Adrenal gland (tissue), 12 donors: ENCODE data around the gene MOV10. TPM values are rescaled to one million over a fixed set of nuclear protein-coding genes. Genes with fewer than 3 reads are reported as not detected.
A peak's percentile ranks its signal among the peaks of the same experiment; 100 is the strongest.
"Not testable (repeated sequence)": the region's sequence is repeated elsewhere in the genome, so short reads cannot be mapped to it uniquely, and the experiment has no call there.

Experiments used
- DNase-seq, 7 donors: peaks; one replicate each; pipeline ENCODE4 v3.0.0-alpha.2; 2019 to 2020
- H3K27ac ChIP-seq, 5 donors: fragments of 200-600 bp; sonication (generic) in 4 of 5; 1 replicate in 3 of 5; 2 replicates in 2 of 5; pipeline versions ENCODE4 v1.5.1 to v1.8.0; 2016 to 2020; ENCODE audit warnings: mild to moderate bottlenecking in 1 of 5
- H3K27me3 ChIP-seq: fragments of 200-600 bp; 2 replicates; pipeline ENCODE4 v1.8.0; 2021
- H3K36me3 ChIP-seq, 2 donors: fragments of 200-600 bp; replicated peaks in 1 of 2; 1 replicate in 1 of 2; 2 replicates in 1 of 2; pipeline versions ENCODE4 v1.5.1 to v1.8.0; 2018 to 2022
- H3K4me1 ChIP-seq, 2 donors: fragments of 200-600 bp; replicated peaks in 1 of 2; 1 replicate in 1 of 2; 2 replicates in 1 of 2; pipeline versions ENCODE4 v1.5.1 to v1.8.0; 2018 to 2021
- H3K4me3 ChIP-seq, 4 donors: fragments of 200-600 bp; sonication (generic) in 3 of 4; one replicate each; pipeline ENCODE4 v1.5.1; 2016 to 2018
- H3K9me3 ChIP-seq, 3 donors: fragments of 200-600 bp; sonication (generic) in 1 of 3; replicated peaks in 1 of 3; 1 replicate in 2 of 3; 2 replicates in 1 of 3; pipeline versions ENCODE4 v1.5.1 to v1.8.0; 2016 to 2021
- CTCF ChIP-seq, 6 experiments: fragments of 450-650 bp in 4 of 6; fragments of 200-600 bp in 2 of 6; sonication (generic) in 1 of 6; IDR thresholded peaks; 1 replicate in 5 of 6; 2 replicates in 1 of 6; pipeline versions ENCODE4 v1.5.1 to v1.8.0; 2016 to 2021; ENCODE audit warnings: antibody characterized with exemption in 6 of 6, mild to moderate bottlenecking in 2 of 6, moderate library complexity in 1 of 6
- POLR2A ChIP-seq, 2 donors: fragments of 450-650 bp; IDR thresholded peaks; one replicate each; pipeline ENCODE4 v1.6.1; 2017; ENCODE audit warnings: antibody characterized with exemption in 2 of 2, mild to moderate bottlenecking in 2 of 2, moderate library complexity in 1 of 2
- WGBS, 4 donors: extraction: QIAGEN DNeasy Blood & Tissue Kit in 2 of 4; methylation state at CpG; one replicate each; pipeline versions ENCODE4 v1.1.5 to v1.1.7; 2013 to 2017; 5-methylcytosine and 5-hydroxymethylcytosine counted together
- intact Hi-C, 2 donors: fragments of 100-400 bp; cut with DNase I; formaldehyde crosslinking; loops; one replicate each; pipeline versions ENCODE4 v1.14.1 to v1.15.0; 2022 to 2023
- polyA plus RNA-seq, 3 donors: library from polyadenylated mRNA; stranded (reverse); fragments of 200-250 nt in 2 of 3; fragments of 350-450 nt in 1 of 3; fragmentation: Illumina TruSeq in 1 of 3; extraction: RNeasy Lipid Tissue Mini Kit (QIAGEN cat#74804) in 1 of 3; gene quantifications; one replicate each; pipeline ENCODE4 v1.2.3, GENCODE V29; 2013 to 2014
- total RNA-seq, 9 donors: library from RNA; depleted of rRNA in 4 of 9; stranded (reverse); fragments of >200 nt in 4 of 9; fragments of 120-200 nt in 1 of 9; fragmentation: NEBNext Ultra II Directional in 1 of 9; extraction: Animal tissue kit (Norgen Biotek cat#: 25700) in 1 of 9; gene quantifications; one replicate each; pipeline versions ENCODE4 v1.1.0 to v1.2.4, GENCODE V29; 2013 to 2023
- donor health status: healthy with polysubstance abuse.
- donor health status: Bipolar disorder and iron deficiency.
- donor health status: DM: yes; HTN: yes; CAD: no.
- donor health status: DM: no; HTN: no; CAD: no.
- donor health status: DM: no; HTN: no; CAD: no.
- donor health status: DM: yes; HTN: yes; CAD: no.

Gene MOV10
- total and polyA plus RNA-seq, 12 donors = 39.1 to 372 (median 70.5) TPM

GRCh38 chr1:112638110-112638428 lies 36.4 kb upstream of the MOV10 start:
- DNase-seq = no peak
- peak overlapping the region in 1 of 5 donors; percentile 59 for H3K27ac ChIP-seq
- peaks cover 20 to 56% of the 10 kb centered on the region in 2 donors for H3K4me1 ChIP-seq
- H3K4me3 ChIP-seq = no peak overlapping the region
- H3K9me3 ChIP-seq = no peaks in the 10 kb centered on the region
- no peaks in the 10 kb centered on the region for H3K36me3 ChIP-seq
- H3K27me3 ChIP-seq = no peaks in the 10 kb centered on the region
- TF ChIP-seq CTCF (IDR thresholded peaks at IDR 0.05) = no peak
- no peak for TF ChIP-seq POLR2A (IDR thresholded peaks at IDR 0.05)
- 90 to 100% (median 100%) methylated on average over 1 of the region's 1 CpG for WGBS, 4 donors
- intact Hi-C loops = no loop called here

- H3K27me3 ChIP-seq, intact Hi-C loops, H3K4me3 ChIP-seq, DNase-seq, H3K9me3 ChIP-seq, H3K36me3 ChIP-seq, H3K27ac ChIP-seq: not testable (repeated sequence)
- H3K4me1 ChIP-seq = peaks cover 20 to 38% of the 10 kb centered on the region in 2 donors
- 75 to 93% (median 86%) methylated on average over 6 to 23 of the region's 23 CpGs for whole genome bisulfite sequencing, 4 donors
Measured at GRCh38 chr1:112640437-112640836, 34.0 kb upstream of the MOV10 start.

GRCh38 chr1:112643080-112643479 lies 31.4 kb upstream of the MOV10 start:
- Histone ChIP-seq H3K9me3 (no peaks in the 10 kb centered on the region), H3K27me3 (no peaks in the 10 kb centered on the region), H3K27ac (no peak overlapping the region), H3K4me3 (no peak overlapping the region), H3K36me3 (peaks cover 0 to 6% of the 10 kb centered on the region in 2 donors), H3K4me1 (peaks cover 0 to 22% of the 10 kb centered on the region in 2 donors)
- intact Hi-C loops = no loop called here
- WGBS, 4 donors = 79 to 88% (median 85%) methylated on average over 2 of the region's 2 CpGs
- no peak for DNase-seq
- TF ChIP-seq POLR2A (IDR thresholded peaks at IDR 0.05) = no peak
- no peak for TF ChIP-seq CTCF (IDR thresholded peaks at IDR 0.05)

GRCh38 chr1:112646225-112646624 lies 28.2 kb upstream of the MOV10 start:
- 93 to 98% (median 94%) methylated on average over 4 of the region's 4 CpGs for WGBS, 4 donors
- intact Hi-C loops = no loop called here

More at GRCh38 chr1:112646225-112646624, 28.2 kb upstream of the MOV10 start:
- no peak overlapping the region for H3K4me3 ChIP-seq
- no peaks in the 10 kb centered on the region for H3K27me3 ChIP-seq
- no peak for TF ChIP-seq POLR2A (IDR thresholded peaks at IDR 0.05)
- no peak for TF ChIP-seq CTCF (IDR thresholded peaks at IDR 0.05)
- H3K36me3 ChIP-seq = peaks cover 0 to 15% of the 10 kb centered on the region in 2 donors
- H3K27ac ChIP-seq = no peak overlapping the region
- peaks cover 0 to 17% of the 10 kb centered on the region in 2 donors for H3K4me1 ChIP-seq
- DNase-seq = no peak
- no peaks in the 10 kb centered on the region for H3K9me3 ChIP-seq
